K562 (cell line): ENCODE measurements around the gene CHST7. TPM values are rescaled to one million over a fixed set of nuclear protein-coding genes. Genes with fewer than 3 reads are reported as not detected.

Experiments
- BHLHE40 ChIP-seq: IDR thresholded peaks from 2 replicates; pipeline ENCODE4 v1.6.1; 2011; ENCODE audit warnings: low read length, improper control_type of control experiment
- CSDE1 ChIP-seq, 2 experiments: fragments of 450-650 bp; IDR thresholded peaks; 2 replicates each; pipeline ENCODE4 v1.6.1; 2016; ENCODE audit warnings: mild to moderate bottlenecking in 1 of 2
- ESRRB ChIP-seq: fragments of 250-450 bp; sonication (Bioruptor Pico); IDR thresholded peaks from 2 replicates; pipeline ENCODE4 v1.5.0; 2020; ENCODE audit warnings: mild to moderate bottlenecking, moderate library complexity, borderline replicate concordance
- FOSL1 ChIP-seq: fragments of 200-800 bp; sonication (Bioruptor generic); conservative IDR thresholded peaks from 2 replicates; pipeline ENCODE4 v1.6.1; 2016; ENCODE audit warnings: missing genetic modification characterization, missing compliant biosample characterization
- HDAC1 ChIP-seq, 2 experiments: fragments of 450-650 bp; IDR thresholded peaks; 2 replicates each; pipeline ENCODE4 v1.6.1; 2016 to 2017; ENCODE audit warnings: inconsistent platforms in 1 of 2, mild to moderate bottlenecking in 1 of 2, moderate library complexity in 1 of 2
- HMGN3 ChIP-seq: IDR thresholded peaks from 2 replicates; pipeline ENCODE4 v1.6.1; 2011; ENCODE audit warnings: borderline replicate concordance, low read depth, mild to moderate bottlenecking, mixed read lengths, low read length; ENCODE audit not compliant: insufficient read length; ENCODE audit errors: extremely low read depth
- KLF13 ChIP-seq: fragments of 450-650 bp; IDR thresholded peaks from 2 replicates; pipeline ENCODE4 v1.6.1; 2016; ENCODE audit warnings: missing genetic modification characterization, low read depth, mild to moderate bottlenecking, missing compliant biosample characterization, moderate library complexity, borderline replicate concordance
- MAFF ChIP-seq: IDR thresholded peaks from 2 replicates; pipeline ENCODE4 v1.6.1; 2012; ENCODE audit warnings: low read length, improper control_type of control experiment
- NCOA6 ChIP-seq: fragments of 450-650 bp; IDR thresholded peaks from 2 replicates; pipeline ENCODE4 v1.6.1; 2017; ENCODE audit warnings: mild to moderate bottlenecking
- RBM17 ChIP-seq: fragments of 200-400 bp; formaldehyde crosslinking; IDR thresholded peaks from 2 replicates; pipeline ENCODE4 v1.6.1; 2017; ENCODE audit warnings: low read depth, mild to moderate bottlenecking, low read length, borderline replicate concordance
- SMAD3 ChIP-seq: fragments of 450-650 bp; formaldehyde crosslinking; conservative IDR thresholded peaks from 2 replicates; pipeline ENCODE4 v1.4.0; 2020; ENCODE audit warnings: mild to moderate bottlenecking
- TRIM28 ChIP-seq: fragments of 450-650 bp; IDR thresholded peaks from 2 replicates; pipeline ENCODE4 v1.6.1; 2017
- ZNF217 ChIP-seq: sonication (generic); formaldehyde crosslinking; IDR thresholded peaks from 2 replicates; pipeline ENCODE4 v1.8.0; 2022; ENCODE audit warnings: mild to moderate bottlenecking, missing genetic modification reagents
- ZNF354B ChIP-seq: fragments of 250-450 bp; sonication (Bioruptor Pico); IDR thresholded peaks from 2 replicates; pipeline ENCODE4 v1.4.0; 2020
- ZNF668 ChIP-seq: fragments of 250-450 bp; sonication (Bioruptor Pico); IDR thresholded peaks from 2 replicates; pipeline ENCODE4 v1.8.0; 2022; ENCODE audit warnings: mild to moderate bottlenecking, inconsistent platforms
- polyA plus RNA-seq, 8 experiments: library from polyadenylated mRNA; depleted of rRNA in 4 of 8; stranded (reverse) in 5 of 8; unstranded in 3 of 8; fragments of >200 nt; fragmentation: Nextera tagmentation in 2 of 8; fragmentation: Illumina TruSeq in 1 of 8; extraction: Ambion mirVana in 2 of 8; extraction: Trizol in 1 of 8; gene quantifications; 2 replicates each; pipeline versions ENCODE4 v1.2.1 to v1.2.3, GENCODE V29; 2011 to 2014; ENCODE audit warnings: inconsistent platforms in 1 of 8, missing spikeins in 1 of 8
- total RNA-seq, 7 experiments: library from RNA; depleted of rRNA in 6 of 7; stranded (reverse); fragments of >200 nt in 6 of 7; fragmentation: Illumina TruSeq in 2 of 7; extraction: Trizol in 2 of 7; gene quantifications; 2 replicates each; pipeline versions ENCODE4 v1.2.1 to v1.2.3, GENCODE V29; 2011 to 2021; ENCODE audit warnings: low replicate concordance in 1 of 7
- TF ChIP-seq, protein P1 (sequence below): fragments of 450-650 bp; IDR thresholded peaks from 2 replicates; pipeline ENCODE4 v1.6.1; 2014; ENCODE audit warnings: low read depth, mild to moderate bottlenecking, moderate library complexity, borderline replicate concordance
- TF ChIP-seq, protein P2 (sequence below): IDR thresholded peaks from 3 replicates; pipeline ENCODE4 v1.6.1; 2011; ENCODE audit warnings: borderline replicate concordance, mild to moderate bottlenecking, moderate library complexity; ENCODE audit not compliant: insufficient read length; ENCODE audit errors: extremely low read depth
- TF ChIP-seq, protein P3 (sequence below), 2 experiments: fragments of 450-650 bp in 1 of 2; IDR thresholded peaks; 2 replicates each; pipeline ENCODE4 v1.6.1; 2011 to 2017; ENCODE audit warnings: low read depth in 2 of 2, antibody characterized with exemption in 1 of 2, borderline replicate concordance in 1 of 2, low read length in 1 of 2, mild to moderate bottlenecking in 1 of 2, mixed read lengths in 1 of 2; ENCODE audit not compliant: control insufficient read depth in 1 of 2
- TF ChIP-seq, protein P4 (sequence below): fragments of 250-450 bp; sonication (Bioruptor Pico); IDR thresholded peaks from 2 replicates; pipeline ENCODE4 v1.8.0; 2021; ENCODE audit warnings: moderate library complexity, mild to moderate bottlenecking, inconsistent platforms

The CHST7 gene
- total and polyA plus RNA-seq, 9 of the 15 experiments (the other 6 are each of a cell fraction or from before 2014, with no cell fraction given), result 0.04 to 0.41 (median 0.09) TPM; not detected in 2

DNA sequence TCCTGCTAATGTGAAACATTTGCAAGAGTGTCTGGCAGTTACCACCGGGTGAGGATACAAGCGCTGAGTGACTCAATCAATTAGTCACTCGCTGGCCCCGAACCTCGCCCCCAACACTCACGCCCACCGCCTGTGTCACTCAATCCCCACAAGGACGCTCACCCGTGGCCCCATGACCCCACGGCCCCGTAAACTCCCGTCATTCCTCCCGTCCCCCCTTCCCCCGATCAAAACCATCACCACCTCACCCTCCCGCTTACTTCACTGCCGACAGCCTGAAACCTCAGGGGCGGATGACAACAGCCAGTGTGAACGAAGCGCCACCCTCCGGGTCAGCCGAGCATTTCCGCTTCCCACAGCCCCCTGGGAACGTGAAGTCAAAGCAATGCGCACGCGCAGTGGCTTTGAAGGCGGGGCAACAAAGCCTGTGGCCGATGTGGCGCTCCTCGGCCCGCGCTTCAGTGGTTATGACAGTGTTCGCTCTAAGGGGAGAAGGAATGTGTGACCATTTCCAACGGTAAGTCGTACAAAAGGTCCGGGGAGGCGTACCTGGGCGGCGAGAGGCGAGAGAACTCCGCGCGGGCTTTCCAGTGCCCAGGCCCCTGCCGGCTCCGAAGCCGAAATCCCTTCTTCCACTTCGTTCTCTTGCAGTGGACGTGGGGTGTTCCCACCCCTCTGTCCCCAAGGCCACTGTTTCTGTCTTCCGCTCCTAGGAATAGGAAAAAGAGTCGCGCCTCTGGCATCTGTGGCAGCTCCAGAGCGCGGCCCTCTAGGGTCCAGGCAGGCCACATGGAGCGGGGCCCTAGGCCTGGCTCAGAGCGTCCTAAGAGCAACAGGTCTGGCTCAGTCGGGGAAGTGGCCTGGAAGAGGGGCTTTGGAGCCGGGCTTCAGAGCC lies 28.2 kb upstream of the CHST7 start, which contains the start of gene ZNF674 (continued):
- TF ChIP-seq, protein P1, sequence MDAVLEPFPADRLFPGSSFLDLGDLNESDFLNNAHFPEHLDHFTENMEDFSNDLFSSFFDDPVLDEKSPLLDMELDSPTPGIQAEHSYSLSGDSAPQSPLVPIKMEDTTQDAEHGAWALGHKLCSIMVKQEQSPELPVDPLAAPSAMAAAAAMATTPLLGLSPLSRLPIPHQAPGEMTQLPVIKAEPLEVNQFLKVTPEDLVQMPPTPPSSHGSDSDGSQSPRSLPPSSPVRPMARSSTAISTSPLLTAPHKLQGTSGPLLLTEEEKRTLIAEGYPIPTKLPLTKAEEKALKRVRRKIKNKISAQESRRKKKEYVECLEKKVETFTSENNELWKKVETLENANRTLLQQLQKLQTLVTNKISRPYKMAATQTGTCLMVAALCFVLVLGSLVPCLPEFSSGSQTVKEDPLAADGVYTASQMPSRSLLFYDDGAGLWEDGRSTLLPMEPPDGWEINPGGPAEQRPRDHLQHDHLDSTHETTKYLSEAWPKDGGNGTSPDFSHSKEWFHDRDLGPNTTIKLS, result peak; percentile 73; the same call in 1 of the 2 replicates
- TF ChIP-seq KLF13 (tag), result no peak
- no peak for TF ChIP-seq CSDE1 (IDR thresholded peaks at IDR 0.05)
- TF ChIP-seq BHLHE40, result no peak
- TF ChIP-seq, protein P2, sequence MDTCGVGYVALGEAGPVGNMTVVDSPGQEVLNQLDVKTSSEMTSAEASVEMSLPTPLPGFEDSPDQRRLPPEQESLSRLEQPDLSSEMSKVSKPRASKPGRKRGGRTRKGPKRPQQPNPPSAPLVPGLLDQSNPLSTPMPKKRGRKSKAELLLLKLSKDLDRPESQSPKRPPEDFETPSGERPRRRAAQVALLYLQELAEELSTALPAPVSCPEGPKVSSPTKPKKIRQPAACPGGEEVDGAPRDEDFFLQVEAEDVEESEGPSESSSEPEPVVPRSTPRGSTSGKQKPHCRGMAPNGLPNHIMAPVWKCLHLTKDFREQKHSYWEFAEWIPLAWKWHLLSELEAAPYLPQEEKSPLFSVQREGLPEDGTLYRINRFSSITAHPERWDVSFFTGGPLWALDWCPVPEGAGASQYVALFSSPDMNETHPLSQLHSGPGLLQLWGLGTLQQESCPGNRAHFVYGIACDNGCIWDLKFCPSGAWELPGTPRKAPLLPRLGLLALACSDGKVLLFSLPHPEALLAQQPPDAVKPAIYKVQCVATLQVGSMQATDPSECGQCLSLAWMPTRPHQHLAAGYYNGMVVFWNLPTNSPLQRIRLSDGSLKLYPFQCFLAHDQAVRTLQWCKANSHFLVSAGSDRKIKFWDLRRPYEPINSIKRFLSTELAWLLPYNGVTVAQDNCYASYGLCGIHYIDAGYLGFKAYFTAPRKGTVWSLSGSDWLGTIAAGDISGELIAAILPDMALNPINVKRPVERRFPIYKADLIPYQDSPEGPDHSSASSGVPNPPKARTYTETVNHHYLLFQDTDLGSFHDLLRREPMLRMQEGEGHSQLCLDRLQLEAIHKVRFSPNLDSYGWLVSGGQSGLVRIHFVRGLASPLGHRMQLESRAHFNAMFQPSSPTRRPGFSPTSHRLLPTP, result no peak
- TF ChIP-seq, protein P3, sequence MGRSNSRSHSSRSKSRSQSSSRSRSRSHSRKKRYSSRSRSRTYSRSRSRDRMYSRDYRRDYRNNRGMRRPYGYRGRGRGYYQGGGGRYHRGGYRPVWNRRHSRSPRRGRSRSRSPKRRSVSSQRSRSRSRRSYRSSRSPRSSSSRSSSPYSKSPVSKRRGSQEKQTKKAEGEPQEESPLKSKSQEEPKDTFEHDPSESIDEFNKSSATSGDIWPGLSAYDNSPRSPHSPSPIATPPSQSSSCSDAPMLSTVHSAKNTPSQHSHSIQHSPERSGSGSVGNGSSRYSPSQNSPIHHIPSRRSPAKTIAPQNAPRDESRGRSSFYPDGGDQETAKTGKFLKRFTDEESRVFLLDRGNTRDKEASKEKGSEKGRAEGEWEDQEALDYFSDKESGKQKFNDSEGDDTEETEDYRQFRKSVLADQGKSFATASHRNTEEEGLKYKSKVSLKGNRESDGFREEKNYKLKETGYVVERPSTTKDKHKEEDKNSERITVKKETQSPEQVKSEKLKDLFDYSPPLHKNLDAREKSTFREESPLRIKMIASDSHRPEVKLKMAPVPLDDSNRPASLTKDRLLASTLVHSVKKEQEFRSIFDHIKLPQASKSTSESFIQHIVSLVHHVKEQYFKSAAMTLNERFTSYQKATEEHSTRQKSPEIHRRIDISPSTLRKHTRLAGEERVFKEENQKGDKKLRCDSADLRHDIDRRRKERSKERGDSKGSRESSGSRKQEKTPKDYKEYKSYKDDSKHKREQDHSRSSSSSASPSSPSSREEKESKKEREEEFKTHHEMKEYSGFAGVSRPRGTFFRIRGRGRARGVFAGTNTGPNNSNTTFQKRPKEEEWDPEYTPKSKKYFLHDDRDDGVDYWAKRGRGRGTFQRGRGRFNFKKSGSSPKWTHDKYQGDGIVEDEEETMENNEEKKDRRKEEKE (IDR thresholded peaks at IDR 0.05; ENCODE audit: borderline replicate concordance in 1 of 2, control insufficient read depth in 1 of 2, low read depth in 2 of 2, low read length in 1 of 2), result no peak
- TF ChIP-seq MAFF, result no peak
- TF ChIP-seq ESRRB, result no peak
- no peak for TF ChIP-seq ZNF668 (CRISPR knock-in tag)
- TF ChIP-seq HMGN3, result peak; percentile 18
- TF ChIP-seq NCOA6, result no peak
- peak; percentile 85 for TF ChIP-seq FOSL1 (tag)
- TF ChIP-seq, protein P4, sequence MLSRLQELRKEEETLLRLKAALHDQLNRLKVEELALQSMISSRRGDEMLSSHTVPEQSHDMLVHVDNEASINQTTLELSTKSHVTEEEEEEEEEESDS, result no peak
- TF ChIP-seq SMAD3 (CRISPR knock-in tag), result no peak
- TF ChIP-seq TRIM28, result no peak
- TF ChIP-seq ZNF354B (CRISPR knock-in tag), result no peak
- peak in 1 of 2 experiments; percentile 72; a peak in 2 of 4 replicates for TF ChIP-seq HDAC1 (IDR thresholded peaks at IDR 0.05)
- no peak for TF ChIP-seq RBM17
- TF ChIP-seq ZNF217 (CRISPR knock-in tag), result no peak
